ENCODE measurements around the gene LIN7B. TPM values are rescaled to one million over a fixed set of nuclear protein-coding genes. Genes with fewer than 3 reads are reported as not detected.

The LIN7B gene
- total RNA-seq, 1 donor from 2014 or later = 23.8 TPM

GRCh38 chr19:49098795-49099194 lies 15.4 kb upstream of the LIN7B start:
- Histone ChIP-seq H3K4me1 (peaks cover 11% of the 10 kb centered on the region), H3K27me3 (no peaks in the 10 kb centered on the region), H3K9me3 (no peaks in the 10 kb centered on the region), H3K36me3 (peaks cover 5 to 83% of the 10 kb centered on the region in 2 donors), H3K4me3 (no peak overlapping the region), H3K27ac (no peak overlapping the region)
- intact Hi-C loops (cut with DNase I) = loop anchor here (5.0 kb wide), 2 partner anchors 49 to 104 kb away; no protein-coding TSS in a partner anchor
- no peak for DNase-seq (ENCODE audit: extremely low spot score in 2 of 2)
- TF ChIP-seq POLR2A (IDR thresholded peaks at IDR 0.05) (no peak), CTCF (IDR thresholded peaks at IDR 0.05) (no peak), POLR2AphosphoS5 (IDR thresholded peaks at IDR 0.05; ENCODE audit: insufficient read depth in 1 of 2, low read depth in 1 of 2) (no peak)

- no peak for DNase-seq (ENCODE audit: extremely low spot score in 2 of 2)
- no peak for TF ChIP-seq POLR2A (IDR thresholded peaks at IDR 0.05)
- no peak for TF ChIP-seq POLR2AphosphoS5 (IDR thresholded peaks at IDR 0.05; ENCODE audit: insufficient read depth in 1 of 2, low read depth in 1 of 2)
- no peak for TF ChIP-seq CTCF (IDR thresholded peaks at IDR 0.05)
- Histone ChIP-seq H3K4me1 (no peaks in the 10 kb centered on the region), H3K9me3 (no peaks in the 10 kb centered on the region), H3K36me3 (peaks cover 5 to 92% of the 10 kb centered on the region in 2 donors), H3K27ac (no peak overlapping the region), H3K27me3 (no peaks in the 10 kb centered on the region), H3K4me3 (no peak overlapping the region)
- intact Hi-C loops (cut with DNase I) = no loop called here
Measured at GRCh38 chr19:49101160-49101559, 13.0 kb upstream of the LIN7B start.

GRCh38 chr19:49102303-49102702 lies 11.9 kb upstream of the LIN7B start:
- no peaks in the 10 kb centered on the region for H3K9me3 ChIP-seq
- no peaks in the 10 kb centered on the region for H3K4me1 ChIP-seq
- no peaks in the 10 kb centered on the region for H3K27me3 ChIP-seq
- H3K4me3 ChIP-seq = no peak overlapping the region
- TF ChIP-seq POLR2A (IDR thresholded peaks at IDR 0.05) = no peak
- no peak for TF ChIP-seq CTCF (IDR thresholded peaks at IDR 0.05)
- TF ChIP-seq POLR2AphosphoS5 (IDR thresholded peaks at IDR 0.05; ENCODE audit: insufficient read depth in 1 of 2, low read depth in 1 of 2) = no peak
- no peak overlapping the region for H3K27ac ChIP-seq
- intact Hi-C loops (cut with DNase I) = no loop called here
- peaks cover 5 to 92% of the 10 kb centered on the region in 2 donors for H3K36me3 ChIP-seq
- DNase-seq (ENCODE audit: extremely low spot score in 2 of 2) = no peak

GRCh38 chr19:49103331-49104085 lies 10.7 kb upstream of the LIN7B start:
- Histone ChIP-seq H3K36me3 (peaks cover 4 to 96% of the 10 kb centered on the region in 2 donors), H3K9me3 (no peaks in the 10 kb centered on the region), H3K27me3 (no peaks in the 10 kb centered on the region), H3K4me3 (no peak overlapping the region), H3K27ac (no peak overlapping the region), H3K4me1 (no peaks in the 10 kb centered on the region)
- no peak for DNase-seq (ENCODE audit: extremely low spot score in 2 of 2)
- intact Hi-C loops (cut with DNase I) = no loop called here
- TF ChIP-seq CTCF (IDR thresholded peaks at IDR 0.05) (no peak), POLR2AphosphoS5 (IDR thresholded peaks at IDR 0.05; ENCODE audit: insufficient read depth in 1 of 2, low read depth in 1 of 2) (no peak), POLR2A (IDR thresholded peaks at IDR 0.05) (no peak)

GRCh38 chr19:49104229-49104864 lies 9.8 kb upstream of the LIN7B start:
- no peak overlapping the region for H3K27ac ChIP-seq
- H3K4me3 ChIP-seq = no peak overlapping the region
- intact Hi-C loops (cut with DNase I) = no loop called here
- DNase-seq (ENCODE audit: extremely low spot score in 2 of 2) = no peak
- H3K9me3 ChIP-seq = no peaks in the 10 kb centered on the region
- H3K36me3 ChIP-seq = peaks cover 0 to 93% of the 10 kb centered on the region in 2 donors
- no peaks in the 10 kb centered on the region for H3K4me1 ChIP-seq
- no peak for TF ChIP-seq CTCF (IDR thresholded peaks at IDR 0.05)
- TF ChIP-seq POLR2A (IDR thresholded peaks at IDR 0.05) = no peak
- no peaks in the 10 kb centered on the region for H3K27me3 ChIP-seq
